ENCODE results near the gene ZDHHC12. TPM values are rescaled to one million over a fixed set of nuclear protein-coding genes. Genes with fewer than 3 reads are reported as not detected.

The ZDHHC12 gene
- total RNA-seq, 1 experiment from 2014 or later: 39.7 TPM

DNA sequence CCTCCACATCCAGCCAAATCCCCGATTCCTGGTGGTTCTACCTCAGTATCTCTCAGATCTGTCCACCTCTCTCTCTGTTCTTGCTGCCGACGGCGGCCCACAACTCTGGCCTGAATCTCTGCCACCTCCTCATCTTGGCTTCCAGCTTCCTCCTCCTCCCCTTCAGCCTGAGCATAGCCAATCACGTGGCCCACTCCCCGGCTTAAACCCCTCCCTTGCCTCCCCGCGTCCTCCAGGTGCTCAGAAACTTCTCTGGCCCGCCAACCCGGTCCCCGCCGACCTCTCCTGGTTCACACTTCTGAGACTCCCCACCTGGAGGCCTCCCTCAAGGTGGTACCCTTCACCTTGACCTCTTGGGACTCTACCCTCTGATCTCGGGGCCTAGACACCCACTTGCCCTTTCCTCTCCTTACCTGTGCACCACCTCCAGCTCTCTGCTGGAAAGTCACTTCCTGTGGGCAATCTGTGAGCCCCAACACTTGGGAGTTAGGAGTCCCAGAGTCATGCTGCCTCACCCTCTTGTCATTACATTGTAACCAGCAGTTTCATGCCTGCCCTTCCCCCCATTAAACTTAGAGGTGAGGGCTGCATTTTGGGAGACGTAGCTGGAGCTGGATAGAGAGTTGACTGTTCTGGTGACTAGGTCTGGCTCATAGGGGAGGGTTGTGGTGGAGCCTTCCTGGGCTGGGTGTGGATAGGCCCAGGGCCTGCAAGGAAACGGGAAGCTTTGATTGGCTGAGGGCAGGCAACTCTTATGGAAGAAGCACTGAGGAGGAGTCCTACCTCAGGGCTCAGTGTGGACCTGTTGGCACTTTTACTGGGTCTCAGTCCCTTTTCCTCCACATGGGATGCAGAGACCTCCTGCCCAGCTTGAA is 39.4 kb downstream of the ZDHHC12 start:
- Mint-ChIP-seq H3K4me1 (peaks cover 44% of the 10 kb centered on the region), H3K36me3 (peaks cover 25% of the 10 kb centered on the region), H3K27ac (peak overlapping the region; percentile 97), H3K27me3 (ENCODE audit: low read depth) (no peaks in the 10 kb centered on the region; the same call in 1 of the 2 replicates), H3K4me3 (peak overlapping the region; percentile 96), H3K9me3 (peaks cover 8% of the 10 kb centered on the region)
- TF ChIP-seq ETV6 (CRISPR knock-in tag; IDR thresholded peaks at IDR 0.05) (peak; percentile 23; the same call in 1 of the 2 replicates), PRRX2 (CRISPR knock-in tag; IDR thresholded peaks at IDR 0.05) (no peak), TCF7 (CRISPR knock-in tag; IDR thresholded peaks at IDR 0.05; ENCODE audit: low read depth) (no peak), ATF1 (CRISPR knock-in tag; IDR thresholded peaks at IDR 0.05) (no peak), CREM (CRISPR knock-in tag; IDR thresholded peaks at IDR 0.05) (no peak), GABPB1 (CRISPR knock-in tag; IDR thresholded peaks at IDR 0.05) (0 out of 2 replicates have a peak, but pooled peaks have one; percentile 15), NR1H2 (CRISPR knock-in tag; IDR thresholded peaks at IDR 0.05) (no peak), TEAD1 (CRISPR knock-in tag; IDR thresholded peaks at IDR 0.05) (no peak), ELF4 (CRISPR knock-in tag; IDR thresholded peaks at IDR 0.05; ENCODE audit: low read depth) (no peak), SP1 (CRISPR knock-in tag; conservative IDR thresholded peaks at IDR 0.05) (0 out of 2 replicates have a peak, but pooled peaks have one; percentile 45), ZNF416 (CRISPR knock-in tag; IDR thresholded peaks at IDR 0.05) (0 out of 2 replicates have a peak, but pooled peaks have one; percentile 52), FOXJ3 (CRISPR knock-in tag; IDR thresholded peaks at IDR 0.05; ENCODE audit: borderline replicate concordance) (no peak), HMGA2 (CRISPR knock-in tag; IDR thresholded peaks at IDR 0.05) (no peak), ZNF263 (CRISPR knock-in tag; IDR thresholded peaks at IDR 0.05; ENCODE audit: low read depth) (0 out of 2 replicates have a peak, but pooled peaks have one; percentile 27)
- TF ChIP-seq, protein P1, sequence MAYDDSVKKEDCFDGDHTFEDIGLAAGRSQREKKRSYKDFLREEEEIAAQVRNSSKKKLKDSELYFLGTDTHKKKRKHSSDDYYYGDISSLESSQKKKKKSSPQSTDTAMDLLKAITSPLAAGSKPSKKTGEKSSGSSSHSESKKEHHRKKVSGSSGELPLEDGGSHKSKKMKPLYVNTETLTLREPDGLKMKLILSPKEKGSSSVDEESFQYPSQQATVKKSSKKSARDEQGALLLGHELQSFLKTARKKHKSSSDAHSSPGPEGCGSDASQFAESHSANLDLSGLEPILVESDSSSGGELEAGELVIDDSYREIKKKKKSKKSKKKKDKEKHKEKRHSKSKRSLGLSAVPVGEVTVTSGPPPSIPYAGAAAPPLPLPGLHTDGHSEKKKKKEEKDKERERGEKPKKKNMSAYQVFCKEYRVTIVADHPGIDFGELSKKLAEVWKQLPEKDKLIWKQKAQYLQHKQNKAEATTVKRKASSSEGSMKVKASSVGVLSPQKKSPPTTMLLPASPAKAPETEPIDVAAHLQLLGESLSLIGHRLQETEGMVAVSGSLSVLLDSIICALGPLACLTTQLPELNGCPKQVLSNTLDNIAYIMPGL (CRISPR knock-in tag; IDR thresholded peaks at IDR 0.05): no peak
- TF ChIP-seq, protein P2, sequence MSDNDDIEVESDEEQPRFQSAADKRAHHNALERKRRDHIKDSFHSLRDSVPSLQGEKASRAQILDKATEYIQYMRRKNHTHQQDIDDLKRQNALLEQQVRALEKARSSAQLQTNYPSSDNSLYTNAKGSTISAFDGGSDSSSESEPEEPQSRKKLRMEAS (CRISPR knock-in tag; IDR thresholded peaks at IDR 0.05): peak; percentile 71; the same call in 1 of the 2 replicates
- TF ChIP-seq, protein P3, sequence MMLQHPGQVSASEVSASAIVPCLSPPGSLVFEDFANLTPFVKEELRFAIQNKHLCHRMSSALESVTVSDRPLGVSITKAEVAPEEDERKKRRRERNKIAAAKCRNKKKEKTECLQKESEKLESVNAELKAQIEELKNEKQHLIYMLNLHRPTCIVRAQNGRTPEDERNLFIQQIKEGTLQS (CRISPR knock-in tag; conservative IDR thresholded peaks at IDR 0.05): no peak
- TF ChIP-seq, protein P4, sequence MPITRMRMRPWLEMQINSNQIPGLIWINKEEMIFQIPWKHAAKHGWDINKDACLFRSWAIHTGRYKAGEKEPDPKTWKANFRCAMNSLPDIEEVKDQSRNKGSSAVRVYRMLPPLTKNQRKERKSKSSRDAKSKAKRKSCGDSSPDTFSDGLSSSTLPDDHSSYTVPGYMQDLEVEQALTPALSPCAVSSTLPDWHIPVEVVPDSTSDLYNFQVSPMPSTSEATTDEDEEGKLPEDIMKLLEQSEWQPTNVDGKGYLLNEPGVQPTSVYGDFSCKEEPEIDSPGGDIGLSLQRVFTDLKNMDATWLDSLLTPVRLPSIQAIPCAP (CRISPR knock-in tag; IDR thresholded peaks at IDR 0.05): no peak
- TF ChIP-seq, protein P5, sequence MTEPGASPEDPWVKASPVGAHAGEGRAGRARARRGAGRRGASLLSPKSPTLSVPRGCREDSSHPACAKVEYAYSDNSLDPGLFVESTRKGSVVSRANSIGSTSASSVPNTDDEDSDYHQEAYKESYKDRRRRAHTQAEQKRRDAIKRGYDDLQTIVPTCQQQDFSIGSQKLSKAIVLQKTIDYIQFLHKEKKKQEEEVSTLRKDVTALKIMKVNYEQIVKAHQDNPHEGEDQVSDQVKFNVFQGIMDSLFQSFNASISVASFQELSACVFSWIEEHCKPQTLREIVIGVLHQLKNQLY (CRISPR knock-in tag; IDR thresholded peaks at IDR 0.05): no peak
- TF ChIP-seq, protein P6, sequence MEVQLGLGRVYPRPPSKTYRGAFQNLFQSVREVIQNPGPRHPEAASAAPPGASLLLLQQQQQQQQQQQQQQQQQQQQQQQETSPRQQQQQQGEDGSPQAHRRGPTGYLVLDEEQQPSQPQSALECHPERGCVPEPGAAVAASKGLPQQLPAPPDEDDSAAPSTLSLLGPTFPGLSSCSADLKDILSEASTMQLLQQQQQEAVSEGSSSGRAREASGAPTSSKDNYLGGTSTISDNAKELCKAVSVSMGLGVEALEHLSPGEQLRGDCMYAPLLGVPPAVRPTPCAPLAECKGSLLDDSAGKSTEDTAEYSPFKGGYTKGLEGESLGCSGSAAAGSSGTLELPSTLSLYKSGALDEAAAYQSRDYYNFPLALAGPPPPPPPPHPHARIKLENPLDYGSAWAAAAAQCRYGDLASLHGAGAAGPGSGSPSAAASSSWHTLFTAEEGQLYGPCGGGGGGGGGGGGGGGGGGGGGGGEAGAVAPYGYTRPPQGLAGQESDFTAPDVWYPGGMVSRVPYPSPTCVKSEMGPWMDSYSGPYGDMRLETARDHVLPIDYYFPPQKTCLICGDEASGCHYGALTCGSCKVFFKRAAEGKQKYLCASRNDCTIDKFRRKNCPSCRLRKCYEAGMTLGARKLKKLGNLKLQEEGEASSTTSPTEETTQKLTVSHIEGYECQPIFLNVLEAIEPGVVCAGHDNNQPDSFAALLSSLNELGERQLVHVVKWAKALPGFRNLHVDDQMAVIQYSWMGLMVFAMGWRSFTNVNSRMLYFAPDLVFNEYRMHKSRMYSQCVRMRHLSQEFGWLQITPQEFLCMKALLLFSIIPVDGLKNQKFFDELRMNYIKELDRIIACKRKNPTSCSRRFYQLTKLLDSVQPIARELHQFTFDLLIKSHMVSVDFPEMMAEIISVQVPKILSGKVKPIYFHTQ (CRISPR knock-in tag; IDR thresholded peaks at IDR 0.05): no peak
- TF ChIP-seq, protein P7, sequence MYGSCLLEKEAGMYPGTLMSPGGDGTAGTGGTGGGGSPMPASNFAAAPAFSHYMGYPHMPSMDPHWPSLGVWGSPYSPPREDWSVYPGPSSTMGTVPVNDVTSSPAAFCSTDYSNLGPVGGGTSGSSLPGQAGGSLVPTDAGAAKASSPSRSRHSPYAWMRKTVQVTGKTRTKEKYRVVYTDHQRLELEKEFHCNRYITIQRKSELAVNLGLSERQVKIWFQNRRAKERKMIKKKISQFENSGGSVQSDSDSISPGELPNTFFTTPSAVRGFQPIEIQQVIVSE (CRISPR knock-in tag; IDR thresholded peaks at IDR 0.05; ENCODE audit: borderline replicate concordance): no peak
- TF ChIP-seq, protein P8, sequence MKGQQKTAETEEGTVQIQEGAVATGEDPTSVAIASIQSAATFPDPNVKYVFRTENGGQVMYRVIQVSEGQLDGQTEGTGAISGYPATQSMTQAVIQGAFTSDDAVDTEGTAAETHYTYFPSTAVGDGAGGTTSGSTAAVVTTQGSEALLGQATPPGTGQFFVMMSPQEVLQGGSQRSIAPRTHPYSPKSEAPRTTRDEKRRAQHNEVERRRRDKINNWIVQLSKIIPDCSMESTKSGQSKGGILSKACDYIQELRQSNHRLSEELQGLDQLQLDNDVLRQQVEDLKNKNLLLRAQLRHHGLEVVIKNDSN (CRISPR knock-in tag; IDR thresholded peaks at IDR 0.05): peak; percentile 90
- TF ChIP-seq, protein P9, sequence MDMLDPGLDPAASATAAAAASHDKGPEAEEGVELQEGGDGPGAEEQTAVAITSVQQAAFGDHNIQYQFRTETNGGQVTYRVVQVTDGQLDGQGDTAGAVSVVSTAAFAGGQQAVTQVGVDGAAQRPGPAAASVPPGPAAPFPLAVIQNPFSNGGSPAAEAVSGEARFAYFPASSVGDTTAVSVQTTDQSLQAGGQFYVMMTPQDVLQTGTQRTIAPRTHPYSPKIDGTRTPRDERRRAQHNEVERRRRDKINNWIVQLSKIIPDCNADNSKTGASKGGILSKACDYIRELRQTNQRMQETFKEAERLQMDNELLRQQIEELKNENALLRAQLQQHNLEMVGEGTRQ (CRISPR knock-in tag; IDR thresholded peaks at IDR 0.05): peak; percentile 92
- ChIA-PET POLR2A (interaction anchor here (0.8 to 1.7 kb wide), 5 partner anchors 14 to 49 kb away, joined by 3 to 7 read pairs (median 4); partner anchors contain the start of genes PKN3 and ZDHHC12), CTCF (interaction anchor here (0.8 to 3.4 kb wide), 6 partner anchors 18 to 264 kb away, joined by 3 to 19 read pairs (median 6); partner anchors contain the start of genes CERCAM, ENDOG and PKN3)
- DNase-seq (ENCODE audit: low spot score) (peak; percentile 81), ATAC-seq (peak; percentile 23)
